GOT3 (cell line): Measurements from ENCODE around the gene SLF2.

ENCODE experiments used
- DNase-seq: peaks from one replicate; lab custom pipeline; 2025; ENCODE audit warnings: mixed read lengths; lab: John Stamatoyannopoulos, UW

The SLF2 gene

GRCh38 chr10:100981178-100981772 lies 68.5 kb downstream of the SLF2 start:
- no peak for DNase-seq

GRCh38 chr10:100982916-100983830 lies 70.4 kb downstream of the SLF2 start:
- DNase-seq, result no peak

- no peak for DNase-seq
These were observed 71.3 kb downstream of the SLF2 start for GRCh38 chr10:100983868-100984671.

GRCh38 chr10:100984672-100985177 lies 72.0 kb downstream of the SLF2 start:
- no peak for DNase-seq

- DNase-seq, result no peak
These were observed 72.6 kb downstream of the SLF2 start for GRCh38 chr10:100985336-100985735.

GRCh38 chr10:100986623-100986951 lies 73.8 kb downstream of the SLF2 start:
- DNase-seq, result no peak

- peak; percentile 42 for DNase-seq
These were observed 74.4 kb downstream of the SLF2 start, which contains the start of the genes MRPL43 and TWNK for GRCh38 chr10:100986952-100987684. MRPL43 (minus strand) TSS chr10:100987497; CDS start chr10:100987443, 54 bp downstream. TWNK (plus strand) TSS chr10:100987543; CDS start chr10:100988211, 668 bp downstream.

GRCh38 chr10:100987685-100988049 lies 74.9 kb downstream of the SLF2 start:
- no peak for DNase-seq

- no peak for DNase-seq
These were observed 75.4 kb downstream of the SLF2 start for GRCh38 chr10:100988166-100988565.

GRCh38 chr10:100989088-100989487 lies 76.3 kb downstream of the SLF2 start:
- DNase-seq, result no peak

- no peak for DNase-seq
These were observed 81.4 kb downstream of the SLF2 start for GRCh38 chr10:100993986-100994708.

- DNase-seq, result no peak
These were observed 82.4 kb downstream of the SLF2 start for GRCh38 chr10:100995181-100995580.

GRCh38 chr10:100996678-100997359 lies 84.1 kb downstream of the SLF2 start:
- DNase-seq, result no peak

GRCh38 chr10:100997360-100998182 lies 84.8 kb downstream of the SLF2 start:
- peak; percentile 59 for DNase-seq

GRCh38 chr10:100998183-100998990 lies 85.6 kb downstream of the SLF2 start:
- DNase-seq, result peak; percentile 66

- peak; percentile 37 for DNase-seq
These were observed 86.4 kb downstream of the SLF2 start for GRCh38 chr10:100998991-100999741.

GRCh38 chr10:100999742-101000126 lies 87.0 kb downstream of the SLF2 start, which contains the start of gene LZTS2:
LZTS2 (plus strand) TSS chr10:100999808; CDS start chr10:101002539, 2,731 bp downstream.
- no peak for DNase-seq
